Measurements from ENCODE around the gene GPR108. TPM values are rescaled to one million over a fixed set of nuclear protein-coding genes. Genes with fewer than 3 reads are reported as not detected.

GPR108 gene
- total RNA-seq, 4 donors from 2014 or later = 57.1 to 80.0 (median 66.9) TPM

GRCh38 chr19:6724631-6725492 is 12.5 kb downstream of the GPR108 start:
- intact Hi-C loops (cut with DNase I; ENCODE audit: low total_unique reads) = no loop called here
- no peak for DNase-seq (ENCODE audit: low spot score in 2 of 2)
- WGBS, 2 donors = 71% methylated on average over 15 of the region's 15 CpGs
- no peak overlapping the region for H3K4me3 ChIP-seq (ENCODE audit: low read depth, poor library complexity, severe bottlenecking)
- no peak for TF ChIP-seq POLR2A (IDR thresholded peaks at IDR 0.05)
- TF ChIP-seq, protein P1, sequence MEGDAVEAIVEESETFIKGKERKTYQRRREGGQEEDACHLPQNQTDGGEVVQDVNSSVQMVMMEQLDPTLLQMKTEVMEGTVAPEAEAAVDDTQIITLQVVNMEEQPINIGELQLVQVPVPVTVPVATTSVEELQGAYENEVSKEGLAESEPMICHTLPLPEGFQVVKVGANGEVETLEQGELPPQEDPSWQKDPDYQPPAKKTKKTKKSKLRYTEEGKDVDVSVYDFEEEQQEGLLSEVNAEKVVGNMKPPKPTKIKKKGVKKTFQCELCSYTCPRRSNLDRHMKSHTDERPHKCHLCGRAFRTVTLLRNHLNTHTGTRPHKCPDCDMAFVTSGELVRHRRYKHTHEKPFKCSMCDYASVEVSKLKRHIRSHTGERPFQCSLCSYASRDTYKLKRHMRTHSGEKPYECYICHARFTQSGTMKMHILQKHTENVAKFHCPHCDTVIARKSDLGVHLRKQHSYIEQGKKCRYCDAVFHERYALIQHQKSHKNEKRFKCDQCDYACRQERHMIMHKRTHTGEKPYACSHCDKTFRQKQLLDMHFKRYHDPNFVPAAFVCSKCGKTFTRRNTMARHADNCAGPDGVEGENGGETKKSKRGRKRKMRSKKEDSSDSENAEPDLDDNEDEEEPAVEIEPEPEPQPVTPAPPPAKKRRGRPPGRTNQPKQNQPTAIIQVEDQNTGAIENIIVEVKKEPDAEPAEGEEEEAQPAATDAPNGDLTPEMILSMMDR (IDR thresholded peaks at IDR 0.05) = no peak

DNA sequence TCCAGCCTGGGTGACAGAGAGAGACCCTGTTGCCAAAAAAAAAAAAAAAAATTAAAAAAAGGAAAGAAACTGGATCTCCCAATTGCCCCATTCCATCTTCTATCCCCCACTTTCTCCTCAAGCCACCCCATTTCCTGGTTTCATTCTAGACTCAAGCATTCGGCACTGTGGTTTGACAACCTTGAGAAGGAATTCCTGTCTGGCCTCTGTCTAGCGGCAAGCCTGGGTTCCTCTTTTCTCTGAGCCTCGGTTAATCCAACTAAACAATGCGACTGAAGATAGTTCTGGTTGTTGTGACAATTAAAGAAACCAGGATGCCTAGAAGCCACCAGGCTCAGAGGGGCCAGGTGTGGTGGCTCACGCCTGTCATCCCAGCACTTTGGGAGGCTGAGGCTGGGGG is 13.6 kb downstream of the GPR108 start:
- no peak overlapping the region for H3K4me3 ChIP-seq (ENCODE audit: low read depth, poor library complexity, severe bottlenecking)
- intact Hi-C loops (cut with DNase I; ENCODE audit: low total_unique reads) = no loop called here
- WGBS, 2 donors = 54 to 62% methylated on average over 5 of the region's 5 CpGs
- TF ChIP-seq POLR2A (IDR thresholded peaks at IDR 0.05) = no peak
- TF ChIP-seq, protein P1 (IDR thresholded peaks at IDR 0.05) = no peak
- no peak for DNase-seq (ENCODE audit: low spot score in 2 of 2)

DNA sequence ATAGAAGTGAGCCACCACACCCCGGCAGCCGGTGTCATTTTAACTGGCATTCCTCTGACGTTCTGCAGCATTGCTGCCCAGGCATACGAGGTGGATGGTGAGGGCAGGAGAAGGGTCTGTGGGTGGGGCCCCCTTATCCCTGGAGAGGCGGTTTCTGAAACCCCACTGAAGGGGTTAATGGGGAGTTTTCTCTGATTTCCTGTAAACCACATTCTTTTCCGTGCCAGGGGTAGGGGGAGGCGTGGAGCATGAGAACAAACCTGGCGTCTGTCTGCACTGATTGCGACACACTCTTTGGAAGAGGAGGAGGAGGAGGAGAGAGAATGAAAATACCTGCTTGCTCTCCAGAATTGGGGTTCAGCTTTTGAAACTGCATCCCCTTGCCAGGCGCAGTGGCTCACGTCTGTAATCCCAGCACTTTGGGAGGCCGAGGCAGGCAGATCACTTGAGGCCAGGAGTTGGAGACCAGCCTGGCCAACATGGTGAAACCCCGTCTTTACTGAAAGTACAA is 14.2 kb downstream of the GPR108 start:
- no peak overlapping the region for H3K4me3 ChIP-seq (ENCODE audit: low read depth, poor library complexity, severe bottlenecking)
- 11% methylated on average over 13 of the region's 13 CpGs for WGBS, 2 donors
- intact Hi-C loops (cut with DNase I; ENCODE audit: low total_unique reads) = no loop called here
- no peak for TF ChIP-seq POLR2A (IDR thresholded peaks at IDR 0.05)
- TF ChIP-seq, protein P1 (IDR thresholded peaks at IDR 0.05) = no peak
- DNase-seq (ENCODE audit: low spot score in 2 of 2) = peak in 1 of 2 donors; percentile 51

GRCh38 chr19:6721773-6722172 is 15.6 kb downstream of the GPR108 start:
- no peak for DNase-seq (ENCODE audit: low spot score in 2 of 2)
- intact Hi-C loops (cut with DNase I; ENCODE audit: low total_unique reads) = no loop called here
- WGBS, 2 donors = 73 to 77% methylated on average over 5 of the region's 5 CpGs
- H3K4me3 ChIP-seq (ENCODE audit: low read depth, poor library complexity, severe bottlenecking) = no peak overlapping the region
- TF ChIP-seq, protein P1 (IDR thresholded peaks at IDR 0.05) = no peak
- no peak for TF ChIP-seq POLR2A (IDR thresholded peaks at IDR 0.05)

GRCh38 chr19:6721138-6721474 is 16.3 kb downstream of the GPR108 start:
- intact Hi-C loops (cut with DNase I; ENCODE audit: low total_unique reads) = no loop called here
- no peak overlapping the region for H3K4me3 ChIP-seq (ENCODE audit: low read depth, poor library complexity, severe bottlenecking)
- no peak for DNase-seq (ENCODE audit: low spot score in 2 of 2)

More at GRCh38 chr19:6721138-6721474, 16.3 kb downstream of the GPR108 start:
- no peak for TF ChIP-seq POLR2A (IDR thresholded peaks at IDR 0.05)
- TF ChIP-seq, protein P1 (IDR thresholded peaks at IDR 0.05) = no peak
